Adrenal gland (tissue), 5 donors: ENCODE measurements around the gene ADAMTS7.
"Not testable (repeated sequence)": the region's sequence is repeated elsewhere in the genome, so short reads cannot be mapped to it uniquely, and the experiment has no call there.

Source experiments
- POLR2A ChIP-seq, 2 donors: fragments of 450-650 bp; IDR thresholded peaks; one replicate each; pipeline ENCODE4 v1.6.1; 2017; ENCODE audit warnings: antibody characterized with exemption in 2 of 2, mild to moderate bottlenecking in 2 of 2, moderate library complexity in 1 of 2
- TF ChIP-seq, protein P1 (sequence below), 6 experiments: fragments of 450-650 bp in 4 of 6; fragments of 200-600 bp in 2 of 6; sonication (generic) in 1 of 6; IDR thresholded peaks; 1 replicate in 5 of 6; 2 replicates in 1 of 6; pipeline versions ENCODE4 v1.5.1 to v1.8.0; 2016 to 2021; ENCODE audit warnings: antibody characterized with exemption in 6 of 6, mild to moderate bottlenecking in 2 of 6, moderate library complexity in 1 of 6
- donor health status: DM: no; HTN: no; CAD: no.

- TF ChIP-seq POLR2A (IDR thresholded peaks at IDR 0.05) = not testable (repeated sequence)
- TF ChIP-seq, protein P1, sequence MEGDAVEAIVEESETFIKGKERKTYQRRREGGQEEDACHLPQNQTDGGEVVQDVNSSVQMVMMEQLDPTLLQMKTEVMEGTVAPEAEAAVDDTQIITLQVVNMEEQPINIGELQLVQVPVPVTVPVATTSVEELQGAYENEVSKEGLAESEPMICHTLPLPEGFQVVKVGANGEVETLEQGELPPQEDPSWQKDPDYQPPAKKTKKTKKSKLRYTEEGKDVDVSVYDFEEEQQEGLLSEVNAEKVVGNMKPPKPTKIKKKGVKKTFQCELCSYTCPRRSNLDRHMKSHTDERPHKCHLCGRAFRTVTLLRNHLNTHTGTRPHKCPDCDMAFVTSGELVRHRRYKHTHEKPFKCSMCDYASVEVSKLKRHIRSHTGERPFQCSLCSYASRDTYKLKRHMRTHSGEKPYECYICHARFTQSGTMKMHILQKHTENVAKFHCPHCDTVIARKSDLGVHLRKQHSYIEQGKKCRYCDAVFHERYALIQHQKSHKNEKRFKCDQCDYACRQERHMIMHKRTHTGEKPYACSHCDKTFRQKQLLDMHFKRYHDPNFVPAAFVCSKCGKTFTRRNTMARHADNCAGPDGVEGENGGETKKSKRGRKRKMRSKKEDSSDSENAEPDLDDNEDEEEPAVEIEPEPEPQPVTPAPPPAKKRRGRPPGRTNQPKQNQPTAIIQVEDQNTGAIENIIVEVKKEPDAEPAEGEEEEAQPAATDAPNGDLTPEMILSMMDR (IDR thresholded peaks at IDR 0.05) = not testable (repeated sequence)
Observed at GRCh38 chr15:78761475-78761874, 49.8 kb downstream of the ADAMTS7 start.
